H9 (cell line): ENCODE results near the gene PFN3. TPM values are rescaled to one million over a fixed set of nuclear protein-coding genes. Genes with fewer than 3 reads are reported as not detected.

Experiments
- DNase-seq: peaks from one replicate; pipeline ENCODE4 v3.0.0-alpha.2; 2017
- H2AFZ ChIP-seq: one replicate; pipeline ENCODE4 v1.6.1; 2013; ENCODE audit warnings: mild to moderate bottlenecking, low read length, control low read depth, moderate library complexity
- H2AK5ac ChIP-seq: 2 replicates; pipeline ENCODE4 v1.6.1; 2013; ENCODE audit warnings: low read length, control low read depth, mixed read lengths; ENCODE audit not compliant: insufficient read length
- H2BK120ac ChIP-seq: one replicate; pipeline ENCODE4 v1.6.1; 2013; ENCODE audit warnings: low read depth, mild to moderate bottlenecking, low read length, control low read depth, inconsistent platforms; ENCODE audit not compliant: poor library complexity, severe bottlenecking
- H2BK12ac ChIP-seq: 2 replicates; pipeline ENCODE4 v1.6.1; 2013; ENCODE audit warnings: low read length, control low read depth, mixed read lengths, low read depth; ENCODE audit not compliant: insufficient read length
- H2BK15ac ChIP-seq: 2 replicates; pipeline ENCODE4 v1.6.1; 2013; ENCODE audit warnings: low read depth, low read length, control low read depth
- H2BK20ac ChIP-seq: one replicate; pipeline ENCODE4 v1.6.1; 2013; ENCODE audit warnings: low read depth, mild to moderate bottlenecking, low read length, control low read depth, inconsistent platforms; ENCODE audit not compliant: poor library complexity, severe bottlenecking
- H2BK5ac ChIP-seq: 2 replicates; pipeline ENCODE4 v1.6.1; 2013; ENCODE audit warnings: low read length, control low read depth, mixed read lengths; ENCODE audit not compliant: insufficient read length
- H3K14ac ChIP-seq: 2 replicates; pipeline ENCODE4 v1.6.1; 2013; ENCODE audit warnings: low read length, control low read depth; ENCODE audit not compliant: insufficient read depth
- H3K18ac ChIP-seq: 2 replicates; pipeline ENCODE4 v1.6.1; 2013; ENCODE audit warnings: low read depth, mild to moderate bottlenecking, mixed read lengths, low read length, control low read depth; ENCODE audit not compliant: insufficient read length
- H3K23ac ChIP-seq: 2 replicates; pipeline ENCODE4 v1.6.1; 2013; ENCODE audit warnings: low read length, control low read depth, mixed read lengths, low read depth; ENCODE audit not compliant: insufficient read length
- H3K23me2 ChIP-seq: 2 replicates; pipeline ENCODE4 v1.6.1; 2013; ENCODE audit warnings: low read depth, mild to moderate bottlenecking, mixed read lengths, low read length, control low read depth; ENCODE audit not compliant: insufficient read length, poor library complexity, severe bottlenecking
- H3K27ac ChIP-seq: 2 replicates; pipeline ENCODE4 v1.5.1; 2013; ENCODE audit warnings: low read length, control low read depth, mixed read lengths, low read depth; ENCODE audit not compliant: insufficient read length
- H3K27me3 ChIP-seq: 2 replicates; pipeline ENCODE4 v1.6.1; 2013; ENCODE audit warnings: low read length, control low read depth, inconsistent platforms; ENCODE audit not compliant: insufficient read depth
- H3K4ac ChIP-seq: 2 replicates; pipeline ENCODE4 v1.6.1; 2013; ENCODE audit warnings: low read depth, mild to moderate bottlenecking, control low read depth, inconsistent platforms, low read length, moderate library complexity
- H3K4me1 ChIP-seq: 2 replicates; pipeline ENCODE4 v1.6.1; 2013; ENCODE audit warnings: low read length, control low read depth, inconsistent platforms; ENCODE audit not compliant: insufficient read depth
- H3K4me2 ChIP-seq: 2 replicates; pipeline ENCODE4 v1.6.1; 2013; ENCODE audit warnings: low read length, control low read depth, mixed read lengths; ENCODE audit not compliant: insufficient read length, insufficient read depth
- H3K56ac ChIP-seq: 2 replicates; pipeline ENCODE4 v1.6.1; 2013; ENCODE audit warnings: low read depth, mild to moderate bottlenecking, mixed read lengths, low read length, control low read depth; ENCODE audit not compliant: insufficient read length
- H3K79me1 ChIP-seq: 2 replicates; pipeline ENCODE4 v1.6.1; 2013; ENCODE audit warnings: low read depth, mild to moderate bottlenecking, moderate library complexity, low read length, control low read depth, inconsistent platforms; ENCODE audit not compliant: insufficient read depth, poor library complexity, severe bottlenecking
- H3K79me2 ChIP-seq: 2 replicates; pipeline ENCODE4 v1.6.1; 2013; ENCODE audit warnings: low read length, control low read depth, inconsistent platforms; ENCODE audit not compliant: insufficient read depth
- H3K9ac ChIP-seq: 2 replicates; pipeline ENCODE4 v1.6.1; 2013; ENCODE audit warnings: low read length, control low read depth, mixed read lengths; ENCODE audit not compliant: insufficient read length; ENCODE audit errors: extremely low read depth
- H3K9me3 ChIP-seq: one replicate; pipeline ENCODE4 v1.6.1; 2013; ENCODE audit warnings: low read depth, low read length, inconsistent platforms; ENCODE audit not compliant: control insufficient read depth
- H3T11ph ChIP-seq: one replicate; pipeline ENCODE4 v1.6.1; 2013; ENCODE audit warnings: mild to moderate bottlenecking, low read length, control low read depth, inconsistent platforms
- H4K20me1 ChIP-seq: one replicate; pipeline ENCODE4 v1.6.1; 2013; ENCODE audit not compliant: control insufficient read depth, insufficient read length, insufficient read depth
- H4K5ac ChIP-seq: 2 replicates; pipeline ENCODE4 v1.6.1; 2013; ENCODE audit warnings: low read depth, mild to moderate bottlenecking, mixed read lengths, low read length, control low read depth; ENCODE audit not compliant: insufficient read length
- H4K8ac ChIP-seq: replicated peaks from 2 replicates; pipeline ENCODE4 v1.6.1; 2013; ENCODE audit warnings: low read length, control low read depth, mixed read lengths, low read depth; ENCODE audit not compliant: insufficient read length
- H4K91ac ChIP-seq: 2 replicates; pipeline ENCODE4 v1.6.1; 2013; ENCODE audit warnings: low read depth, mild to moderate bottlenecking, moderate library complexity, mixed read lengths, low read length, control low read depth; ENCODE audit not compliant: insufficient read length
- H3K27ac Mint-ChIP-seq, 3 experiments: 2 replicates in 2 of 3; 3 replicates in 1 of 3; pipeline ENCODE4 v1.8.0; 2020 to 2021; ENCODE audit warnings: mixed read lengths in 3 of 3, mild to moderate bottlenecking in 1 of 3, moderate library complexity in 1 of 3
- H3K27me3 Mint-ChIP-seq: 2 replicates; pipeline ENCODE4 v1.8.0; 2021; ENCODE audit warnings: low read depth, mild to moderate bottlenecking, moderate library complexity, mixed read lengths
- H3K36me3 Mint-ChIP-seq, 3 experiments: 2 replicates in 2 of 3; 3 replicates in 1 of 3; pipeline ENCODE4 v1.8.0; 2020 to 2021; ENCODE audit warnings: low read depth in 3 of 3, mixed read lengths in 3 of 3; ENCODE audit not compliant: insufficient read depth in 1 of 3
- H3K4me1 Mint-ChIP-seq, 2 experiments: 2 replicates each; pipeline ENCODE4 v1.8.0; 2020; ENCODE audit warnings: mixed read lengths in 2 of 2
- H3K4me3 Mint-ChIP-seq, 2 experiments: 2 replicates in 1 of 2; 3 replicates in 1 of 2; pipeline ENCODE4 v1.8.0; 2020 to 2021; ENCODE audit warnings: mild to moderate bottlenecking in 2 of 2, mixed read lengths in 2 of 2, moderate library complexity in 1 of 2
- H3K9me3 Mint-ChIP-seq, 2 experiments: 2 replicates in 1 of 2; 3 replicates in 1 of 2; pipeline ENCODE4 v1.8.0; 2020; ENCODE audit warnings: mild to moderate bottlenecking in 2 of 2, mixed read lengths in 2 of 2, moderate library complexity in 1 of 2
- WGBS: extraction: QIAGEN DNeasy Blood & Tissue Kit; methylation state at CpG from one replicate; pipeline ENCODE4 v1.1.7; 2013; ENCODE audit warnings: missing lambda C conversion rate, low lambda C conversion rate, mixed read lengths; ENCODE audit not compliant: insufficient read length; ENCODE audit errors: extremely low coverage; 5-methylcytosine and 5-hydroxymethylcytosine counted together
- total RNA-seq: library from RNA; stranded (reverse); gene quantifications from 2 replicates; pipeline ENCODE4 v1.2.1, GENCODE V29; 2021
- TF ChIP-seq, protein P1 (sequence below): fragments of 200-600 bp; sonication (generic); conservative IDR thresholded peaks from 3 replicates; pipeline ENCODE4 v1.8.0; 2021; ENCODE audit warnings: antibody characterized with exemption, mild to moderate bottlenecking

The PFN3 gene
- total RNA-seq, 1 experiment from 2014 or later, result not detected

DNA sequence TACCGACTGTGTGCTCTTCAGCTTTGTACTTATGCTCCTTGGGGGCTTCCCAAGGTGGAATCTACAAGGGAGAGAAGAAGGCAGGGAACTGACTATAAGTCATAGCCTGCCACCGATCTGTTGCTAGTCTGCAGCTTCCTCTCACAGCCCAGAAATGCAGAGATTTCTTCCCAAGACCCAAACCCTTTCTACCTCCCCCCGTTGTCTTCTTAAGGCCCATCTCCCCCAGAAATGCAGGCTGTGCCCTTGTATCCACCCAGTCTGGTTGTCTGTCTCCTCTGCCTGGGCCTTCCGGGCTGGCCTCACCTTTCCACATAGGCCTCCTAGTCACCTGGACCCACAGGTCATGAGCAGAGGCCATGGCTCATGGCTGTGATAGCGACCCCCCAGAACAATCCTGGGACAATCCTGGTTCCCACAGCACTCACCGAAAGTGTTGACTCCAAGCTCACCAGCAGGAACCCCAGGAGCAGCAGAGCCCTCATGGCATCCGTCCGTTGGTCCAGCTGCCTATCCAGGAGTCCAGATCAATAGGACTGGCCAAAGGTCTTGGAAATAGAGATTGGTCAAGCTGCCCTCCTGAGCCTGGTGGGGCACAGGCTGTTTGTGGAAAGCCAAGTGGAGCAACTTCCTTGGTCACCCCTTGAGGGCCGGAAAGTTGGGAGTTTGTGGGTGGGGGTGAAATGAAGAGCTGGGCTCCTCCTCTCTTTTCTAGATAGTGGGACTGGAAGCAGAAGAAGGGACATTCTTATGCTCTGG, 8.8 kb upstream of the PFN3 start, which contains the start of gene F12:
Gene F12, minus strand, starts transcription at position 522 of the 759 bp plus-strand sequence. Its CDS starts 37 bp downstream, at position 485.
- H3K27ac ChIP-seq, result no peak within 1 kb of the TSS
- no peak within 1 kb of the TSS for H2BK120ac ChIP-seq
- H4K20me1 ChIP-seq, result no peaks in the 10 kb centered on the region
- no peak within 1 kb of the TSS for H2BK5ac ChIP-seq
- H4K91ac ChIP-seq, result no peak within 1 kb of the TSS
- H2AK5ac ChIP-seq, result no peak within 1 kb of the TSS
- no peak within 1 kb of the TSS for H3K56ac ChIP-seq
- H3K23me2 ChIP-seq, result peaks cover 5% of the 10 kb centered on the region
- no CpG with 5 or more reads among the region's 9 CpGs for whole genome bisulfite sequencing
- no peaks in the 10 kb centered on the region for H3K4me1 ChIP-seq
- Mint-ChIP-seq H3K27ac (no peak within 1 kb of the TSS), H3K36me3 (no peaks in the 10 kb centered on the region), H3K9me3 (no peaks in the 10 kb centered on the region), H3K4me3 (no peak within 1 kb of the TSS), H3K4me1 (peaks cover 0 to 2% of the 10 kb centered on the region in 2 experiments; a peak in 1 of 4 replicates), H3K27me3 (peaks cover 94% of the 10 kb centered on the region)
- no peak within 1 kb of the TSS for H3K18ac ChIP-seq
- H3K79me1 ChIP-seq, result no peaks in the 10 kb centered on the region
- no peak within 1 kb of the TSS for H4K8ac ChIP-seq
- no peak within 1 kb of the TSS for H3K4ac ChIP-seq
- H4K5ac ChIP-seq, result no peak within 1 kb of the TSS
- no peak for DNase-seq
- H2BK20ac ChIP-seq, result no peak within 1 kb of the TSS
- no peak within 1 kb of the TSS for H3K14ac ChIP-seq
- no peaks in the 10 kb centered on the region for H3K9me3 ChIP-seq
- H3K4me2 ChIP-seq, result no peak within 1 kb of the TSS
- peaks cover 10% of the 10 kb centered on the region; the same call in 1 of the 2 replicates for H3K27me3 ChIP-seq
- no peak within 1 kb of the TSS for H3T11ph ChIP-seq
- H3K23ac ChIP-seq, result no peak within 1 kb of the TSS
- no peak within 1 kb of the TSS for H2BK12ac ChIP-seq
- H3K9ac ChIP-seq, result no peak within 1 kb of the TSS
- H2BK15ac ChIP-seq, result no peak within 1 kb of the TSS
- H2AFZ ChIP-seq, result no peak within 1 kb of the TSS
- H3K79me2 ChIP-seq, result no peaks in the 10 kb centered on the region
- TF ChIP-seq, protein P1, sequence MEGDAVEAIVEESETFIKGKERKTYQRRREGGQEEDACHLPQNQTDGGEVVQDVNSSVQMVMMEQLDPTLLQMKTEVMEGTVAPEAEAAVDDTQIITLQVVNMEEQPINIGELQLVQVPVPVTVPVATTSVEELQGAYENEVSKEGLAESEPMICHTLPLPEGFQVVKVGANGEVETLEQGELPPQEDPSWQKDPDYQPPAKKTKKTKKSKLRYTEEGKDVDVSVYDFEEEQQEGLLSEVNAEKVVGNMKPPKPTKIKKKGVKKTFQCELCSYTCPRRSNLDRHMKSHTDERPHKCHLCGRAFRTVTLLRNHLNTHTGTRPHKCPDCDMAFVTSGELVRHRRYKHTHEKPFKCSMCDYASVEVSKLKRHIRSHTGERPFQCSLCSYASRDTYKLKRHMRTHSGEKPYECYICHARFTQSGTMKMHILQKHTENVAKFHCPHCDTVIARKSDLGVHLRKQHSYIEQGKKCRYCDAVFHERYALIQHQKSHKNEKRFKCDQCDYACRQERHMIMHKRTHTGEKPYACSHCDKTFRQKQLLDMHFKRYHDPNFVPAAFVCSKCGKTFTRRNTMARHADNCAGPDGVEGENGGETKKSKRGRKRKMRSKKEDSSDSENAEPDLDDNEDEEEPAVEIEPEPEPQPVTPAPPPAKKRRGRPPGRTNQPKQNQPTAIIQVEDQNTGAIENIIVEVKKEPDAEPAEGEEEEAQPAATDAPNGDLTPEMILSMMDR, result no peak
